ENCODE results near the gene TGM4.

Gene TGM4

GRCh38 chr3:44894485-44894884 is 20.1 kb downstream of the TGM4 start:
- no peak for ATAC-seq
- TF ChIP-seq PATZ1 (CRISPR knock-in tag; IDR thresholded peaks at IDR 0.05; ENCODE audit: borderline replicate concordance): no peak
- TF ChIP-seq ESRRG (CRISPR knock-in tag; IDR thresholded peaks at IDR 0.05): no peak
- no peak for TF ChIP-seq ZFP30 (CRISPR knock-in tag; IDR thresholded peaks at IDR 0.05)
- TF ChIP-seq ZFP3 (CRISPR knock-in tag; IDR thresholded peaks at IDR 0.05): no peak
- TF ChIP-seq BACH2 (CRISPR knock-in tag; IDR thresholded peaks at IDR 0.05; ENCODE audit: borderline replicate concordance): no peak
- no peak for TF ChIP-seq CSDC2 (CRISPR knock-in tag; IDR thresholded peaks at IDR 0.05)
- no peak for TF ChIP-seq ARNTL (CRISPR knock-in tag; IDR thresholded peaks at IDR 0.05; ENCODE audit: borderline replicate concordance, low read depth)
- no peak for TF ChIP-seq PPARA (CRISPR knock-in tag; IDR thresholded peaks at IDR 0.05; ENCODE audit: borderline replicate concordance)
- no peak for TF ChIP-seq RARB (CRISPR knock-in tag; IDR thresholded peaks at IDR 0.05)
- TF ChIP-seq TCF4 (CRISPR knock-in tag; IDR thresholded peaks at IDR 0.05; ENCODE audit: borderline replicate concordance): no peak
- TF ChIP-seq ISL1 (CRISPR knock-in tag; IDR thresholded peaks at IDR 0.05): no peak
- TF ChIP-seq, protein P1, sequence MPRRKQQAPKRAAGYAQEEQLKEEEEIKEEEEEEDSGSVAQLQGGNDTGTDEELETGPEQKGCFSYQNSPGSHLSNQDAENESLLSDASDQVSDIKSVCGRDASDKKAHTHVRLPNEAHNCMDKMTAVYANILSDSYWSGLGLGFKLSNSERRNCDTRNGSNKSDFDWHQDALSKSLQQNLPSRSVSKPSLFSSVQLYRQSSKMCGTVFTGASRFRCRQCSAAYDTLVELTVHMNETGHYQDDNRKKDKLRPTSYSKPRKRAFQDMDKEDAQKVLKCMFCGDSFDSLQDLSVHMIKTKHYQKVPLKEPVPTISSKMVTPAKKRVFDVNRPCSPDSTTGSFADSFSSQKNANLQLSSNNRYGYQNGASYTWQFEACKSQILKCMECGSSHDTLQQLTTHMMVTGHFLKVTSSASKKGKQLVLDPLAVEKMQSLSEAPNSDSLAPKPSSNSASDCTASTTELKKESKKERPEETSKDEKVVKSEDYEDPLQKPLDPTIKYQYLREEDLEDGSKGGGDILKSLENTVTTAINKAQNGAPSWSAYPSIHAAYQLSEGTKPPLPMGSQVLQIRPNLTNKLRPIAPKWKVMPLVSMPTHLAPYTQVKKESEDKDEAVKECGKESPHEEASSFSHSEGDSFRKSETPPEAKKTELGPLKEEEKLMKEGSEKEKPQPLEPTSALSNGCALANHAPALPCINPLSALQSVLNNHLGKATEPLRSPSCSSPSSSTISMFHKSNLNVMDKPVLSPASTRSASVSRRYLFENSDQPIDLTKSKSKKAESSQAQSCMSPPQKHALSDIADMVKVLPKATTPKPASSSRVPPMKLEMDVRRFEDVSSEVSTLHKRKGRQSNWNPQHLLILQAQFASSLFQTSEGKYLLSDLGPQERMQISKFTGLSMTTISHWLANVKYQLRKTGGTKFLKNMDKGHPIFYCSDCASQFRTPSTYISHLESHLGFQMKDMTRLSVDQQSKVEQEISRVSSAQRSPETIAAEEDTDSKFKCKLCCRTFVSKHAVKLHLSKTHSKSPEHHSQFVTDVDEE (CRISPR knock-in tag; IDR thresholded peaks at IDR 0.05): no peak
- TF ChIP-seq ZC3H10 (CRISPR knock-in tag; IDR thresholded peaks at IDR 0.05): no peak
- TF ChIP-seq GLIS3 (CRISPR knock-in tag; IDR thresholded peaks at IDR 0.05): no peak
- TF ChIP-seq SNAI2 (CRISPR knock-in tag; IDR thresholded peaks at IDR 0.05): no peak
- TF ChIP-seq ZNF8 (CRISPR knock-in tag; IDR thresholded peaks at IDR 0.05): no peak
- no peak for TF ChIP-seq ZNF70 (CRISPR knock-in tag; IDR thresholded peaks at IDR 0.05)
- TF ChIP-seq, protein P2, sequence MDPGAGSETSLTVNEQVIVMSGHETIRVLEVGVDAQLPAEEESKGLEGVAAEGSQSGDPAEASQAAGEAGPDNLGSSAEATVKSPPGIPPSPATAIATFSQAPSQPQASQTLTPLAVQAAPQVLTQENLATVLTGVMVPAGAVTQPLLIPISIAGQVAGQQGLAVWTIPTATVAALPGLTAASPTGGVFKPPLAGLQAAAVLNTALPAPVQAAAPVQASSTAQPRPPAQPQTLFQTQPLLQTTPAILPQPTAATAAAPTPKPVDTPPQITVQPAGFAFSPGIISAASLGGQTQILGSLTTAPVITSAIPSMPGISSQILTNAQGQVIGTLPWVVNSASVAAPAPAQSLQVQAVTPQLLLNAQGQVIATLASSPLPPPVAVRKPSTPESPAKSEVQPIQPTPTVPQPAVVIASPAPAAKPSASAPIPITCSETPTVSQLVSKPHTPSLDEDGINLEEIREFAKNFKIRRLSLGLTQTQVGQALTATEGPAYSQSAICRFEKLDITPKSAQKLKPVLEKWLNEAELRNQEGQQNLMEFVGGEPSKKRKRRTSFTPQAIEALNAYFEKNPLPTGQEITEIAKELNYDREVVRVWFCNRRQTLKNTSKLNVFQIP (CRISPR knock-in tag; IDR thresholded peaks at IDR 0.05; ENCODE audit: borderline replicate concordance, low read depth): no peak
- TF ChIP-seq TOX (CRISPR knock-in tag; IDR thresholded peaks at IDR 0.05; ENCODE audit: borderline replicate concordance): no peak

GRCh38 chr3:44896440-44896839 is 22.0 kb downstream of the TGM4 start:
- no peak for ATAC-seq
- TF ChIP-seq OSR1 (CRISPR knock-in tag; IDR thresholded peaks at IDR 0.05) (no peak), ZNF565 (CRISPR knock-in tag; conservative IDR thresholded peaks at IDR 0.05; ENCODE audit: low read depth) (no peak), ARNTL (CRISPR knock-in tag; IDR thresholded peaks at IDR 0.05; ENCODE audit: borderline replicate concordance, low read depth) (no peak), ZC3H10 (CRISPR knock-in tag; IDR thresholded peaks at IDR 0.05) (no peak), ESRRG (CRISPR knock-in tag; IDR thresholded peaks at IDR 0.05) (no peak), BACH2 (CRISPR knock-in tag; IDR thresholded peaks at IDR 0.05; ENCODE audit: borderline replicate concordance) (no peak), TOX (CRISPR knock-in tag; IDR thresholded peaks at IDR 0.05; ENCODE audit: borderline replicate concordance) (no peak), PPARA (CRISPR knock-in tag; IDR thresholded peaks at IDR 0.05; ENCODE audit: borderline replicate concordance) (no peak), GLIS3 (CRISPR knock-in tag; IDR thresholded peaks at IDR 0.05) (no peak)
- TF ChIP-seq, protein P2 (CRISPR knock-in tag; IDR thresholded peaks at IDR 0.05; ENCODE audit: borderline replicate concordance, low read depth): no peak
- TF ChIP-seq, protein P3, sequence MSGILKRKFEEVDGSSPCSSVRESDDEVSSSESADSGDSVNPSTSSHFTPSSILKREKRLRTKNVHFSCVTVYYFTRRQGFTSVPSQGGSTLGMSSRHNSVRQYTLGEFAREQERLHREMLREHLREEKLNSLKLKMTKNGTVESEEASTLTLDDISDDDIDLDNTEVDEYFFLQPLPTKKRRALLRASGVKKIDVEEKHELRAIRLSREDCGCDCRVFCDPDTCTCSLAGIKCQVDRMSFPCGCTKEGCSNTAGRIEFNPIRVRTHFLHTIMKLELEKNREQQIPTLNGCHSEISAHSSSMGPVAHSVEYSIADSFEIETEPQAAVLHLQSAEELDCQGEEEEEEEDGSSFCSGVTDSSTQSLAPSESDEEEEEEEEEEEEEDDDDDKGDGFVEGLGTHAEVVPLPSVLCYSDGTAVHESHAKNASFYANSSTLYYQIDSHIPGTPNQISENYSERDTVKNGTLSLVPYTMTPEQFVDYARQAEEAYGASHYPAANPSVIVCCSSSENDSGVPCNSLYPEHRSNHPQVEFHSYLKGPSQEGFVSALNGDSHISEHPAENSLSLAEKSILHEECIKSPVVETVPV (CRISPR knock-in tag; IDR thresholded peaks at IDR 0.05): no peak

Data from SK-N-SH treated with all-trans-retinoic acid at 6 μM for 48 hours (cell line).